WTC11 (cell line): ENCODE measurements around the gene EIF5. TPM values are rescaled to one million over a fixed set of nuclear protein-coding genes. Genes with fewer than 3 reads are reported as not detected.

Experiments
- ATAC-seq: fragments of 200-7000 bp; cut with Tn5 transposase; 2 replicates; pipeline ENCODE4 v1.10.0; 2021; ENCODE audit warnings: mild to moderate bottlenecking, moderate library complexity
- CTCF ChIA-PET: fragments of 300-600 bp; sonication (Branson Sonifier 250); formaldehyde crosslinking; loops from one replicate; lab custom pipeline; 2021; ENCODE audit warnings: antibody characterized with exemption; lab: Charles Lee
- POLR2A ChIA-PET: fragments of 350-600 bp; sonication (Branson Sonifier 250); formaldehyde crosslinking; loops from one replicate; lab custom pipeline; 2021; ENCODE audit warnings: antibody characterized with exemption; lab: Charles Lee
- DNase-seq: peaks from one replicate; pipeline ENCODE4 v3.0.0; 2021; ENCODE audit warnings: low spot score
- H3K27ac Mint-ChIP-seq: 2 replicates; pipeline ENCODE4 v1.8.0; 2021; ENCODE audit warnings: mixed read lengths
- H3K27me3 Mint-ChIP-seq: 2 replicates; pipeline ENCODE4 v1.8.0; 2021; ENCODE audit warnings: low read depth, mild to moderate bottlenecking, moderate library complexity, mixed read lengths
- H3K36me3 Mint-ChIP-seq: 2 replicates; pipeline ENCODE4 v1.8.0; 2021; ENCODE audit warnings: mixed read lengths
- H3K4me1 Mint-ChIP-seq: 2 replicates; pipeline ENCODE4 v1.8.0; 2022; ENCODE audit warnings: mixed read lengths
- H3K4me3 Mint-ChIP-seq: 2 replicates; pipeline ENCODE4 v1.8.0; 2021; ENCODE audit warnings: mild to moderate bottlenecking, moderate library complexity, mixed read lengths
- H3K9me3 Mint-ChIP-seq: 2 replicates; pipeline ENCODE4 v1.8.0; 2021; ENCODE audit warnings: mixed read lengths
- ATF1 ChIP-seq: sonication (generic); formaldehyde crosslinking; IDR thresholded peaks from 2 replicates; pipeline ENCODE4 v1.8.1; 2023; ENCODE audit warnings: mild to moderate bottlenecking, moderate library complexity, missing genetic modification reagents
- CDX4 ChIP-seq: fragments of 250-450 bp; sonication (Bioruptor Pico); IDR thresholded peaks from 2 replicates; pipeline ENCODE4 v1.9.0; 2021; ENCODE audit warnings: moderate library complexity, mild to moderate bottlenecking, inconsistent platforms, borderline replicate concordance
- ELF4 ChIP-seq: sonication (generic); formaldehyde crosslinking; IDR thresholded peaks from 2 replicates; pipeline ENCODE4 v1.8.1; 2022; ENCODE audit warnings: low read depth, mild to moderate bottlenecking, moderate library complexity, missing genetic modification reagents
- ESRRA ChIP-seq: sonication (generic); formaldehyde crosslinking; IDR thresholded peaks from 2 replicates; pipeline ENCODE4 v1.8.1; 2022; ENCODE audit warnings: mild to moderate bottlenecking, missing genetic modification reagents, borderline replicate concordance
- FOXJ3 ChIP-seq: sonication (generic); formaldehyde crosslinking; IDR thresholded peaks from 2 replicates; pipeline ENCODE4 v1.9.0; 2021; ENCODE audit warnings: missing genetic modification reagents, mild to moderate bottlenecking, borderline replicate concordance
- HMGXB4 ChIP-seq: sonication (generic); formaldehyde crosslinking; IDR thresholded peaks from 2 replicates; pipeline ENCODE4 v1.8.1; 2023; ENCODE audit warnings: mild to moderate bottlenecking, moderate library complexity, missing genetic modification reagents
- MXD4 ChIP-seq: fragments of 250-450 bp; sonication (Bioruptor Pico); IDR thresholded peaks from 2 replicates; pipeline ENCODE4 v1.8.0; 2021; ENCODE audit warnings: mild to moderate bottlenecking, moderate library complexity, borderline replicate concordance
- MYBL2 ChIP-seq: sonication (generic); formaldehyde crosslinking; IDR thresholded peaks from 2 replicates; pipeline ENCODE4 v1.8.1; 2023; ENCODE audit warnings: mild to moderate bottlenecking, moderate library complexity, missing genetic modification reagents
- ZNF121 ChIP-seq: sonication (generic); formaldehyde crosslinking; IDR thresholded peaks from 2 replicates; pipeline ENCODE4 v1.8.0; 2023; ENCODE audit warnings: missing genetic modification reagents
- ZNF396 ChIP-seq: fragments of 250-450 bp; sonication (Bioruptor Pico); IDR thresholded peaks from 2 replicates; pipeline ENCODE4 v1.8.0; 2021; ENCODE audit warnings: mild to moderate bottlenecking, moderate library complexity, borderline replicate concordance
- ZNF512 ChIP-seq: sonication (generic); formaldehyde crosslinking; IDR thresholded peaks from 2 replicates; pipeline ENCODE4 v1.8.1; 2022; ENCODE audit warnings: missing genetic modification reagents, borderline replicate concordance
- ZNF532 ChIP-seq: fragments of 250-450 bp; sonication (Bioruptor Pico); IDR thresholded peaks from 2 replicates; pipeline ENCODE4 v1.9.0; 2021; ENCODE audit warnings: mild to moderate bottlenecking, borderline replicate concordance
- total RNA-seq: library from RNA; stranded (reverse); gene quantifications from 3 replicates; pipeline ENCODE4 v1.2.3, GENCODE V29; 2021
- TF ChIP-seq, protein P1 (sequence below): sonication (generic); formaldehyde crosslinking; conservative IDR thresholded peaks from 2 replicates; pipeline ENCODE4 v1.8.1; 2023; ENCODE audit warnings: mild to moderate bottlenecking, low read depth, missing genetic modification reagents, moderate library complexity
- TF ChIP-seq, protein P2 (sequence below): sonication (generic); formaldehyde crosslinking; IDR thresholded peaks from 2 replicates; pipeline ENCODE4 v1.8.1; 2023; ENCODE audit warnings: mild to moderate bottlenecking, missing genetic modification reagents, moderate library complexity
- TF ChIP-seq, protein P3 (sequence below): sonication (generic); formaldehyde crosslinking; IDR thresholded peaks from 2 replicates; pipeline ENCODE4 v1.8.1; 2023; ENCODE audit warnings: mild to moderate bottlenecking, missing genetic modification reagents, borderline replicate concordance

Gene EIF5
- total RNA-seq, 1 experiment from 2014 or later, result 282 TPM

- H3K27ac Mint-ChIP-seq, result no peak overlapping the region; the same call in 1 of the 2 replicates
- no peak for ATAC-seq
- H3K27me3 Mint-ChIP-seq, result peaks cover 6% of the 10 kb centered on the region; the same call in 1 of the 2 replicates
- no peaks in the 10 kb centered on the region for H3K4me1 Mint-ChIP-seq
- no peak overlapping the region for H3K4me3 Mint-ChIP-seq
- POLR2A ChIA-PET, result no interaction called here
- H3K9me3 Mint-ChIP-seq, result no peaks in the 10 kb centered on the region
- DNase-seq, result no peak
- no peaks in the 10 kb centered on the region for H3K36me3 Mint-ChIP-seq
- CTCF ChIA-PET, result interaction anchor here (0.7 to 5.9 kb wide), 6 partner anchors 71 to 229 kb away, joined by 3 to 60 read pairs (median 4); no protein-coding TSS in a partner anchor
- TF ChIP-seq, protein P1, sequence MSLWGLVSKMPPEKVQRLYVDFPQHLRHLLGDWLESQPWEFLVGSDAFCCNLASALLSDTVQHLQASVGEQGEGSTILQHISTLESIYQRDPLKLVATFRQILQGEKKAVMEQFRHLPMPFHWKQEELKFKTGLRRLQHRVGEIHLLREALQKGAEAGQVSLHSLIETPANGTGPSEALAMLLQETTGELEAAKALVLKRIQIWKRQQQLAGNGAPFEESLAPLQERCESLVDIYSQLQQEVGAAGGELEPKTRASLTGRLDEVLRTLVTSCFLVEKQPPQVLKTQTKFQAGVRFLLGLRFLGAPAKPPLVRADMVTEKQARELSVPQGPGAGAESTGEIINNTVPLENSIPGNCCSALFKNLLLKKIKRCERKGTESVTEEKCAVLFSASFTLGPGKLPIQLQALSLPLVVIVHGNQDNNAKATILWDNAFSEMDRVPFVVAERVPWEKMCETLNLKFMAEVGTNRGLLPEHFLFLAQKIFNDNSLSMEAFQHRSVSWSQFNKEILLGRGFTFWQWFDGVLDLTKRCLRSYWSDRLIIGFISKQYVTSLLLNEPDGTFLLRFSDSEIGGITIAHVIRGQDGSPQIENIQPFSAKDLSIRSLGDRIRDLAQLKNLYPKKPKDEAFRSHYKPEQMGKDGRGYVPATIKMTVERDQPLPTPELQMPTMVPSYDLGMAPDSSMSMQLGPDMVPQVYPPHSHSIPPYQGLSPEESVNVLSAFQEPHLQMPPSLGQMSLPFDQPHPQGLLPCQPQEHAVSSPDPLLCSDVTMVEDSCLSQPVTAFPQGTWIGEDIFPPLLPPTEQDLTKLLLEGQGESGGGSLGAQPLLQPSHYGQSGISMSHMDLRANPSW (CRISPR knock-in tag), result no peak
- TF ChIP-seq ATF1 (CRISPR knock-in tag) (no peak), MYBL2 (CRISPR knock-in tag) (no peak), ZNF396 (CRISPR knock-in tag) (no peak), ZNF512 (CRISPR knock-in tag) (no peak), HMGXB4 (CRISPR knock-in tag) (no peak), ZNF532 (CRISPR knock-in tag) (no peak), FOXJ3 (CRISPR knock-in tag) (no peak), ELF4 (CRISPR knock-in tag) (no peak), MXD4 (no peak), ESRRA (CRISPR knock-in tag) (no peak), CDX4 (CRISPR knock-in tag) (no peak), ZNF121 (no peak)
- TF ChIP-seq, protein P2, sequence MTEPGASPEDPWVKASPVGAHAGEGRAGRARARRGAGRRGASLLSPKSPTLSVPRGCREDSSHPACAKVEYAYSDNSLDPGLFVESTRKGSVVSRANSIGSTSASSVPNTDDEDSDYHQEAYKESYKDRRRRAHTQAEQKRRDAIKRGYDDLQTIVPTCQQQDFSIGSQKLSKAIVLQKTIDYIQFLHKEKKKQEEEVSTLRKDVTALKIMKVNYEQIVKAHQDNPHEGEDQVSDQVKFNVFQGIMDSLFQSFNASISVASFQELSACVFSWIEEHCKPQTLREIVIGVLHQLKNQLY (CRISPR knock-in tag), result no peak
- TF ChIP-seq, protein P3, sequence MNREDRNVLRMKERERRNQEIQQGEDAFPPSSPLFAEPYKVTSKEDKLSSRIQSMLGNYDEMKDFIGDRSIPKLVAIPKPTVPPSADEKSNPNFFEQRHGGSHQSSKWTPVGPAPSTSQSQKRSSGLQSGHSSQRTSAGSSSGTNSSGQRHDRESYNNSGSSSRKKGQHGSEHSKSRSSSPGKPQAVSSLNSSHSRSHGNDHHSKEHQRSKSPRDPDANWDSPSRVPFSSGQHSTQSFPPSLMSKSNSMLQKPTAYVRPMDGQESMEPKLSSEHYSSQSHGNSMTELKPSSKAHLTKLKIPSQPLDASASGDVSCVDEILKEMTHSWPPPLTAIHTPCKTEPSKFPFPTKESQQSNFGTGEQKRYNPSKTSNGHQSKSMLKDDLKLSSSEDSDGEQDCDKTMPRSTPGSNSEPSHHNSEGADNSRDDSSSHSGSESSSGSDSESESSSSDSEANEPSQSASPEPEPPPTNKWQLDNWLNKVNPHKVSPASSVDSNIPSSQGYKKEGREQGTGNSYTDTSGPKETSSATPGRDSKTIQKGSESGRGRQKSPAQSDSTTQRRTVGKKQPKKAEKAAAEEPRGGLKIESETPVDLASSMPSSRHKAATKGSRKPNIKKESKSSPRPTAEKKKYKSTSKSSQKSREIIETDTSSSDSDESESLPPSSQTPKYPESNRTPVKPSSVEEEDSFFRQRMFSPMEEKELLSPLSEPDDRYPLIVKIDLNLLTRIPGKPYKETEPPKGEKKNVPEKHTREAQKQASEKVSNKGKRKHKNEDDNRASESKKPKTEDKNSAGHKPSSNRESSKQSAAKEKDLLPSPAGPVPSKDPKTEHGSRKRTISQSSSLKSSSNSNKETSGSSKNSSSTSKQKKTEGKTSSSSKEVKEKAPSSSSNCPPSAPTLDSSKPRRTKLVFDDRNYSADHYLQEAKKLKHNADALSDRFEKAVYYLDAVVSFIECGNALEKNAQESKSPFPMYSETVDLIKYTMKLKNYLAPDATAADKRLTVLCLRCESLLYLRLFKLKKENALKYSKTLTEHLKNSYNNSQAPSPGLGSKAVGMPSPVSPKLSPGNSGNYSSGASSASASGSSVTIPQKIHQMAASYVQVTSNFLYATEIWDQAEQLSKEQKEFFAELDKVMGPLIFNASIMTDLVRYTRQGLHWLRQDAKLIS (CRISPR knock-in tag), result no peak
These were observed 39.9 kb upstream of the EIF5 start for GRCh38 chr14:103294091-103294490.
